Measurements from ENCODE around the gene BAIAP2L1. TPM values are rescaled to one million over a fixed set of nuclear protein-coding genes. Genes with fewer than 3 reads are reported as not detected.

BAIAP2L1 gene
- total RNA-seq, 3 donors from 2014 or later (not counting 1 experiment from before 2014, with no cell fraction given), result not detected

GRCh38 chr7:98284335-98285036, 116.4 kb downstream of the BAIAP2L1 start:
- H3K4me3 ChIP-seq (ENCODE audit: low read length), result no peak overlapping the region
- intact Hi-C loops (cut with micrococcal nuclease), result no loop called here
- H3K27ac Mint-ChIP-seq, result peak overlapping the region; percentile 43 to 87
- H3K9me3 Mint-ChIP-seq, result no peaks in the 10 kb centered on the region
- H3K4me1 Mint-ChIP-seq, result peaks cover 22 to 38% of the 10 kb centered on the region in 2 donors
- H3K9me3 ChIP-seq (ENCODE audit: control insufficient read depth, insufficient read depth, low read length), result no peaks in the 10 kb centered on the region
- H3K4me3 Mint-ChIP-seq, result peak overlapping the region; percentile 56
- H3K27me3 ChIP-seq (ENCODE audit: control insufficient read depth, insufficient read depth, low read length), result no peaks in the 10 kb centered on the region
- no peak for DNase-seq
- no peak overlapping the region for H3K27ac ChIP-seq (ENCODE audit: low read length)
- WGBS (ENCODE audit: insufficient coverage), result 56% methylated on average over 20 of the region's 20 CpGs
- H3K27me3 Mint-ChIP-seq (ENCODE audit: low read depth in 2 of 2), result no peaks in the 10 kb centered on the region
- no peak for ATAC-seq
- peaks cover 64% of the 10 kb centered on the region for H3K4me1 ChIP-seq (ENCODE audit: control insufficient read depth, insufficient read depth, low read length)
- no peaks in the 10 kb centered on the region for H3K36me3 Mint-ChIP-seq
- TF ChIP-seq CTCF (IDR thresholded peaks at IDR 0.05), result no peak
- no peaks in the 10 kb centered on the region for H3K36me3 ChIP-seq (ENCODE audit: control insufficient read depth, insufficient read depth, low read length)

- no peaks in the 10 kb centered on the region for H3K27me3 Mint-ChIP-seq (ENCODE audit: low read depth in 2 of 2)
- H3K36me3 Mint-ChIP-seq, result no peaks in the 10 kb centered on the region
- no peak for TF ChIP-seq CTCF (IDR thresholded peaks at IDR 0.05)
- no peaks in the 10 kb centered on the region for H3K9me3 Mint-ChIP-seq
- DNase-seq, result no peak
- peak overlapping the region; percentile 43 to 87 for H3K27ac Mint-ChIP-seq
- intact Hi-C loops (cut with micrococcal nuclease), result no loop called here
- Histone ChIP-seq H3K27me3 (ENCODE audit: control insufficient read depth, insufficient read depth, low read length) (no peaks in the 10 kb centered on the region), H3K36me3 (ENCODE audit: control insufficient read depth, insufficient read depth, low read length) (no peaks in the 10 kb centered on the region), H3K4me3 (ENCODE audit: low read length) (no peak overlapping the region), H3K27ac (ENCODE audit: low read length) (peak overlapping the region; percentile 21), H3K9me3 (ENCODE audit: control insufficient read depth, insufficient read depth, low read length) (no peaks in the 10 kb centered on the region), H3K4me1 (ENCODE audit: control insufficient read depth, insufficient read depth, low read length) (peaks cover 64% of the 10 kb centered on the region)
- peak overlapping the region; percentile 56 for H3K4me3 Mint-ChIP-seq
- H3K4me1 Mint-ChIP-seq, result peaks cover 22 to 38% of the 10 kb centered on the region in 2 donors
- no peak for ATAC-seq
- WGBS (ENCODE audit: insufficient coverage), result 83% methylated on average over 8 of the region's 8 CpGs
Observed at GRCh38 chr7:98283887-98284222, 117.0 kb downstream of the BAIAP2L1 start.

- peaks cover 64% of the 10 kb centered on the region for H3K4me1 ChIP-seq (ENCODE audit: control insufficient read depth, insufficient read depth, low read length)
- H3K27ac ChIP-seq (ENCODE audit: low read length), result peak overlapping the region; percentile 21
- ATAC-seq, result no peak
- Mint-ChIP-seq H3K9me3 (no peaks in the 10 kb centered on the region), H3K4me3 (peak overlapping the region; percentile 80), H3K36me3 (no peaks in the 10 kb centered on the region), H3K27ac (peak overlapping the region; percentile 73 to 87), H3K27me3 (ENCODE audit: low read depth in 2 of 2) (no peaks in the 10 kb centered on the region), H3K4me1 (peaks cover 22 to 38% of the 10 kb centered on the region in 2 donors)
- no peak for TF ChIP-seq CTCF (IDR thresholded peaks at IDR 0.05)
- 85% methylated on average over 19 of the region's 19 CpGs for WGBS (ENCODE audit: insufficient coverage)
- H3K4me3 ChIP-seq (ENCODE audit: low read length), result no peak overlapping the region
- intact Hi-C loops (cut with micrococcal nuclease), result no loop called here
- peak in 1 of 2 donors; percentile 21 for DNase-seq
- no peaks in the 10 kb centered on the region for H3K27me3 ChIP-seq (ENCODE audit: control insufficient read depth, insufficient read depth, low read length)
- H3K36me3 ChIP-seq (ENCODE audit: control insufficient read depth, insufficient read depth, low read length), result no peaks in the 10 kb centered on the region
- no peaks in the 10 kb centered on the region for H3K9me3 ChIP-seq (ENCODE audit: control insufficient read depth, insufficient read depth, low read length)
Observed at GRCh38 chr7:98283127-98283886, 117.6 kb downstream of the BAIAP2L1 start.
